ENCODE results near the gene TSHZ2.

The TSHZ2 gene

DNA sequence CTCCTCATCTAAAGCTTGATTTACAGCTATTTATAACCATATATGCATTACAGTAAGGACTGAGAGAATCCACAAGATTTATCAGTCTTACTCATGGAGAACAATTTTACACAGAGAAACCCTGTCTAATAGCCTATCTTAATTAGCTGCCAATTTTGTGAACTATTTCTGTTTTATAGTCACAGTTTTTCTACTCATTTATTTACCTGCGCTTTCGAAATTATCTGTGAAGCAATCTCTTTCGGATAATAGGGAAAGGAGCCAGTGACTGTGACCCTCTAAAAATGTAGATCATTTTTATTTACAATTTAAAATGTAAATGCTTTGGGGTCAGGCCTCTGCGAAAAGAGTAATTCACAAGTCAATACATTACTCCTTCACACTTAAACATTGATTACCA, 98.1 kb downstream of the TSHZ2 start:
- POLR2A ChIA-PET, result no interaction called here
- H3K4me3 ChIP-seq (ENCODE audit: low read depth, low read length), result no peak overlapping the region
- TF ChIP-seq CTCF (IDR thresholded peaks at IDR 0.05; ENCODE audit: insufficient read depth, low read length, missing control alignments), result no peak
- CTCF ChIA-PET, result no interaction called here
- DNase-seq (ENCODE audit: low read depth, low spot score), result no peak

DNA sequence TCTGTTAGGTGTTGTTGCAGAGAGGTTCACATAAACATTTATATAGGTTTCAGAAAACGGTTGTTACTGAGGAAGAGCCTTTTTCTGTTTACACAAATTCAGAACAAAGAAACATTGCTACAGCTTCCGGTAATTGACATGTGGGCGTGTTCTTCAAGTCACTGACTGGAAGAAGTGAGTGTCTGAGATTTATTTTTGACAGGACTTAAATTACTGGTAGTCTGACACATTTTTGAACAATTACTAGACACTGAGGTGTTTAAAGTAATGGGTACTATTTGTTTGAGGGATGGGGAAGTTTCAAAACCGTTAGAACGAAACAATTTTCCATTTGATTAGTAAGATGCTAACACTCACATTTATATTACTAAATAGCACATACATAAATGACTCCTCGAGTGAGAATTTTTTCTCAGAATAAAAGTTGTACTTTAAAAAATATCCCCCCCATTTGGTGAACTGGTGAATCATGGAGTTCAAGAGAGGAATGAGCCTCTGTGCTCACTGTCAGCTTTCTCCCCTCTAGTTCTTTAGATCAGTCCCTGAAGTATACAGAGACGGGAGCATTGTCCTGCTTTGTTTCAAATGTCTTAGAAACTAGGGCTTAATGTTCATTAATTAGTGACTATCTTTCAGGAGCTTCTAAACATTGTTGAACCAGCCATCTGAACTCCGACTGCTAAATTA, 98.7 kb downstream of the TSHZ2 start:
- H3K4me3 ChIP-seq (ENCODE audit: low read depth, low read length), result no peak overlapping the region
- ChIA-PET POLR2A (no interaction called here), CTCF (no interaction called here)
- DNase-seq (ENCODE audit: low read depth, low spot score), result no peak
- TF ChIP-seq CTCF (IDR thresholded peaks at IDR 0.05; ENCODE audit: insufficient read depth, low read length, missing control alignments), result no peak

- no peak for TF ChIP-seq CTCF (IDR thresholded peaks at IDR 0.05; ENCODE audit: insufficient read depth, low read length, missing control alignments)
- no peak for DNase-seq (ENCODE audit: low read depth, low spot score)
- H3K4me3 ChIP-seq (ENCODE audit: low read depth, low read length), result no peak overlapping the region
- ChIA-PET CTCF (no interaction called here), POLR2A (no interaction called here)
These were observed 99.7 kb downstream of the TSHZ2 start for GRCh38 chr20:53071833-53072232.

DNA sequence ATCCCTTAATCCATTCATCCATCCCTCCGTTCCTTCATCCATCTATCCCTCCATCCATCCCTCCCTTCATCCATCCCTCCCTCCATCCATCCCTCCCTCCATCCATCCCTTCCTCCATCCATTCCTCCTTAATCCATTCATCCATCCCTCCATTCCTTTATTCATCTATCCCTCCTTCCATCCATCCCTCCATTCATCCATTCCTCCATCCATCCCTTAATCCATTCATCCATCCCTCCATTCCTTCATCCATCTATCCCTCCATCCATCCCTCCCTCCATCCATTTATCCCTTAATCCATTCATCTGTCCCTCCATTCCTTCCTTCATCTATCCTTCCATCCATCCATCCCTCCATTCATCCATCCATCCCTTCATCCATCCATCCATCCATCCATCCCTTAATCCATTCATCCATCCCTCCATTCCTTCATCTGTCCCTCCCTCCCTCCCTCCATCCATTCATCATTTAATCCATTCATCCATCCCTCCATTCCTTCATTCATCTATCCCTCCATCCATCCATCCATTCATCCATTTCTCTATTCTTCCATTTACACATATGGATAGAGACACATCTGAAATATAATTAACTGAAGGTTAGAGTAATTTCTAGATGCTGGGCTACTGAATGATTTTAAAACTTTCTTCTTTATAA, 100.9 kb downstream of the TSHZ2 start:
- no peak for TF ChIP-seq CTCF (IDR thresholded peaks at IDR 0.05; ENCODE audit: insufficient read depth, low read length, missing control alignments)
- ChIA-PET POLR2A (no interaction called here), CTCF (no interaction called here)
- no peak overlapping the region for H3K4me3 ChIP-seq (ENCODE audit: low read depth, low read length)
- DNase-seq (ENCODE audit: low read depth, low spot score), result no peak

DNA sequence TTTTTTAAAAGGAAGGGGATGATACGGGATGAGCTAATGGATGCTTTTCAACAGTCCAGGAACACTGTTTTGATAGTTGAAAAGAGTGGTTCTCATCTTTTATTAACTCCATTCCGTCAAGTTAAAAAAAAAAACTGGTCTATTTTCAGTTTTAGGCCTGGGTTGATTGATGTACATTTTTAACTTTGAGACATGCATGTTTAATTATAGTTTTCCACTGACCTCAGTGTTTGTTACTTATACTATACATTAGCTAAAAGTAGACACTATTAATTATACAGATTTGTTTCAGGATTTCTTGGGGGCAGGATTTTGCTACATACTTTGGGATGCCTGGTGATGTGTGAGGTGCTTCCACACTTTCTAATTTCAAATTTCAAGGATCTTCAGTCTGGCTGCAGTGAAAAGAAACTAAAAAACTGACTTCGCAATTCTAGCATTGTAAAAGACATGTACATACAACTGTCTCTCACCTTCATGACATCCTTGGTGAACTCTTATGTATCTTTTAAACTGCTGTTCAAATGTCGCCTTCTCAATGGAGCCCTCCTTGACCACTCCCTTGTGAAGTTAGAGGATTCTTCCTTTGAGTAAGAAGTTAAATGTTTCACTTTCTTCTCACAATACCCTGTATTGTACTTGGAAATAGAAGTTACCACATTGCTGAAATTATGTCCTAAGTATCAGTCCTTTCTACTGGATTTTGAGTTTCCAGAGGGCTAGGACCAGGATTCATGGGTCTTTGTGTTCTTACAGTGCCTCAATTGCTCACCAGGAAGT, 101.7 kb downstream of the TSHZ2 start:
- ChIA-PET CTCF (no interaction called here), POLR2A (no interaction called here)
- DNase-seq (ENCODE audit: low read depth, low spot score), result no peak
- no peak for TF ChIP-seq CTCF (IDR thresholded peaks at IDR 0.05; ENCODE audit: insufficient read depth, low read length, missing control alignments)
- no peak overlapping the region for H3K4me3 ChIP-seq (ENCODE audit: low read depth, low read length)

DNA sequence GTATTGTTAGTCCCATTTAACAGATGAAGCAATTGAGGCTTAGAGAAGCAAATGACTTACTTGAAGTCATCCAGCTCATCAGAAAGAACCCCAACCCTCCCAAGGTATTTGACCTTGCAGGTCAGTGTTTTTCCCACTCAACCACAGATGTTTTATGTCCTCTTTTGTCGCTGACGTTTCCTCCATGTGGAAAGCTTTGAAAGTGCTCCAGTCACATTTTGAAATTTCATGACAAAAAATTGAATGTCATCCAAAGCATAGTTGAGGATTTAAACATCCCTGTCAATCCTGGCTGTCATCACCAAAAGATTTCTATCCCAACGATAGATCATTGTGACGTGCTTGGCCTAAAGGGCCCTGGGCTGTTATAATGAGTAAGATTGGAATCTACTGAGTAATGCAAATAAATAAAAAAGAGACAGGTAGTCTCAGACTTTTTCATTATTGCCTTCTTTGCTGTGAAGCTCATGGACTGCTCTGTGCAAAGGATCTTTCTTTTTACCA, 102.7 kb downstream of the TSHZ2 start:
- POLR2A ChIA-PET, result no interaction called here
- no peak for DNase-seq (ENCODE audit: low read depth, low spot score)
- no peak overlapping the region for H3K4me3 ChIP-seq (ENCODE audit: low read depth, low read length)
- CTCF ChIA-PET, result no interaction called here
- TF ChIP-seq CTCF (IDR thresholded peaks at IDR 0.05; ENCODE audit: insufficient read depth, low read length, missing control alignments), result no peak

Data from AG04449 (cell line).